Sigmoid colon (tissue), 4 donors: ENCODE measurements around the gene BICC1.

ENCODE experiments used
- EP300 ChIP-seq, 4 donors: sonication (generic); formaldehyde crosslinking; IDR thresholded peaks; one replicate each; pipeline ENCODE4 v1.6.1; 2017; ENCODE audit warnings: antibody characterized with exemption in 4 of 4
- POLR2A ChIP-seq, 2 donors: fragments of 450-650 bp; IDR thresholded peaks; one replicate each; pipeline ENCODE4 v1.6.1; 2016; ENCODE audit warnings: antibody characterized with exemption in 2 of 2, mild to moderate bottlenecking in 2 of 2, moderate library complexity in 2 of 2
- TF ChIP-seq, protein P1 (sequence below), 4 experiments: fragments of 450-650 bp in 3 of 4; fragments of 200-600 bp in 1 of 4; IDR thresholded peaks; one replicate each; pipeline ENCODE4 v1.5.1; 2016 to 2019; ENCODE audit warnings: antibody characterized with exemption in 4 of 4, mild to moderate bottlenecking in 3 of 4, moderate library complexity in 2 of 4

DNA sequence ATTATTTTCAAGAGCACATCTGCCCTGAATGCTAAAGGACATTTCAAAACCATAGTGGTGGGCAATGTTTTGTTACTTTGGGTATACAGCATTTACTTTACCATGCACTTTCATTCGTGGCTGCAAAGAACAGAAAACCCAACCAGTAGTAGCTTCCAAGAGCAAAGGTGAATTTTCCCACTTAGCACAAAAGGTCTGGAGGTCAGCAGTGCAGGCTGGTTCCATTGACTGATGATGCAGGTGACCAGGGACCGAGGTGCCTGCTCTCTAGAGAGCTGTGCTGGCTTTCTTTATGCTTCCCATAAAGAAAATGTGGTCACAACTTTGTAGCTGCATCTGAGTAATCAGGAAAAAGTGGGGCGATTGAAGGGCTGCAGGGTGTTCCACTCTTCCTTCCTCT, 240.0 kb downstream of the BICC1 start:
- TF ChIP-seq, protein P1, sequence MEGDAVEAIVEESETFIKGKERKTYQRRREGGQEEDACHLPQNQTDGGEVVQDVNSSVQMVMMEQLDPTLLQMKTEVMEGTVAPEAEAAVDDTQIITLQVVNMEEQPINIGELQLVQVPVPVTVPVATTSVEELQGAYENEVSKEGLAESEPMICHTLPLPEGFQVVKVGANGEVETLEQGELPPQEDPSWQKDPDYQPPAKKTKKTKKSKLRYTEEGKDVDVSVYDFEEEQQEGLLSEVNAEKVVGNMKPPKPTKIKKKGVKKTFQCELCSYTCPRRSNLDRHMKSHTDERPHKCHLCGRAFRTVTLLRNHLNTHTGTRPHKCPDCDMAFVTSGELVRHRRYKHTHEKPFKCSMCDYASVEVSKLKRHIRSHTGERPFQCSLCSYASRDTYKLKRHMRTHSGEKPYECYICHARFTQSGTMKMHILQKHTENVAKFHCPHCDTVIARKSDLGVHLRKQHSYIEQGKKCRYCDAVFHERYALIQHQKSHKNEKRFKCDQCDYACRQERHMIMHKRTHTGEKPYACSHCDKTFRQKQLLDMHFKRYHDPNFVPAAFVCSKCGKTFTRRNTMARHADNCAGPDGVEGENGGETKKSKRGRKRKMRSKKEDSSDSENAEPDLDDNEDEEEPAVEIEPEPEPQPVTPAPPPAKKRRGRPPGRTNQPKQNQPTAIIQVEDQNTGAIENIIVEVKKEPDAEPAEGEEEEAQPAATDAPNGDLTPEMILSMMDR (IDR thresholded peaks at IDR 0.05), result no peak
- TF ChIP-seq EP300 (IDR thresholded peaks at IDR 0.05), result no peak
- no peak for TF ChIP-seq POLR2A (IDR thresholded peaks at IDR 0.05)
